HCT116 (cell line): ENCODE measurements around the gene ARRDC3. TPM values are rescaled to one million over a fixed set of nuclear protein-coding genes. Genes with fewer than 3 reads are reported as not detected.

ENCODE experiments used
- ATAC-seq: fragments of 200-7000 bp; cut with Tn5 transposase; 2 replicates; pipeline ENCODE4 v1.9.1; 2020; ENCODE audit warnings: mild to moderate bottlenecking, moderate library complexity
- BruUV-seq: library from RNA; stranded (reverse); fragments of 400-500 nt; replicated peaks from 2 replicates; lab custom pipeline; 2021; lab: Mats Ljungman, UMichigan
- CTCF ChIA-PET: fragments of 300-600 bp; sonication (Branson Sonifier 250); formaldehyde crosslinking; loops from one replicate; lab custom pipeline; 2021; ENCODE audit warnings: antibody characterized with exemption; lab: Charles Lee
- POLR2A ChIA-PET: fragments of 300-600, 350-600 bp; sonication (Branson Sonifier 250); formaldehyde crosslinking; loops from one replicate; lab custom pipeline; 2021; ENCODE audit warnings: antibody characterized with exemption; lab: Charles Lee
- RAD21 ChIA-PET, 2 experiments: fragments of 300-600 bp; sonication (Branson Sonifier 250); formaldehyde crosslinking; loops; one replicate each; lab custom pipeline; 2023; ENCODE audit warnings: low total read pairs in 2 of 2; ENCODE audit not compliant: uncharacterized antibody in 2 of 2, unreplicated experiment in 2 of 2, low non-redundant PET in 1 of 2; lab: Charles Lee
- DNase-seq: peaks from one replicate; pipeline ENCODE4 v3.0.0-alpha.2; 2010; ENCODE audit warnings: low read depth, low spot score
- H2AFZ ChIP-seq: fragments of 200-600 bp; shearing (Covaris generic), sonication (generic); 2 replicates; pipeline ENCODE4 v1.6.1; 2017; ENCODE audit warnings: low read depth, mixed run types, mixed read lengths, antibody characterized with exemption, low read length; ENCODE audit not compliant: poor library complexity, severe bottlenecking
- H3K27ac ChIP-seq: 2 replicates; pipeline ENCODE4 v1.5.1; 2012; ENCODE audit warnings: low read depth, low read length
- H3K27me3 ChIP-seq: fragments of 200-600 bp; sonication (generic); 2 replicates; pipeline ENCODE4 v1.6.1; 2016; ENCODE audit warnings: mixed run types, low read length, mixed read lengths; ENCODE audit not compliant: insufficient read depth
- H3K36me3 ChIP-seq, 2 experiments: fragments of 200-500 bp in 1 of 2; fragments of 200-600 bp in 1 of 2; sonication (Bioruptor generic) in 1 of 2; sonication (generic) in 1 of 2; 2 replicates each; pipeline versions ENCODE4 v1.5.1 to v1.6.1; 2014 to 2016; ENCODE audit warnings: low read length in 2 of 2, inconsistent platforms in 1 of 2, mixed read lengths in 1 of 2, mixed run types in 1 of 2; ENCODE audit not compliant: insufficient read depth in 2 of 2, control insufficient read depth in 1 of 2
- H3K4me1 ChIP-seq, 2 experiments: fragments of 200-600 bp in 1 of 2; sonication (generic) in 1 of 2; 2 replicates each; pipeline versions ENCODE4 v1.5.1 to v1.6.1; 2012 to 2017; ENCODE audit warnings: low read length in 2 of 2, inconsistent platforms in 1 of 2, mild to moderate bottlenecking in 1 of 2, mixed read lengths in 1 of 2, mixed run types in 1 of 2, moderate library complexity in 1 of 2; ENCODE audit not compliant: insufficient read depth in 2 of 2, control insufficient read depth in 1 of 2
- H3K4me2 ChIP-seq: fragments of 200-600 bp; sonication (generic); 2 replicates; pipeline ENCODE4 v1.6.1; 2017; ENCODE audit warnings: mixed run types, low read length, mixed read lengths
- H3K4me3 ChIP-seq, 2 experiments: fragments of 200-600 bp in 1 of 2; sonication (generic) in 1 of 2; replicated peaks in 1 of 2; 2 replicates each; pipeline ENCODE4 v1.5.1; 2011 to 2016; ENCODE audit warnings: low read length in 2 of 2, control low read depth in 1 of 2, low read depth in 1 of 2, mild to moderate bottlenecking in 1 of 2, mixed read lengths in 1 of 2, mixed run types in 1 of 2
- H3K79me2 ChIP-seq: fragments of 200-600 bp; sonication (generic); 2 replicates; pipeline ENCODE4 v1.6.1; 2017; ENCODE audit warnings: mild to moderate bottlenecking, mixed run types, low read length, moderate library complexity, mixed read lengths; ENCODE audit not compliant: insufficient read depth
- H3K9ac ChIP-seq: fragments of 200-600 bp; sonication (generic); 2 replicates; pipeline ENCODE4 v1.6.1; 2016; ENCODE audit warnings: low read length, mixed read lengths
- H3K9me2 ChIP-seq: fragments of 200-600 bp; sonication (generic), shearing (Covaris generic); 2 replicates; pipeline ENCODE4 v1.6.1; 2017; ENCODE audit warnings: mixed run types, mild to moderate bottlenecking, moderate library complexity; ENCODE audit not compliant: insufficient read depth
- H3K9me3 ChIP-seq, 2 experiments: fragments of 200-500 bp in 1 of 2; fragments of 200-600 bp in 1 of 2; sonication (Bioruptor generic) in 1 of 2; sonication (generic) in 1 of 2; 2 replicates each; pipeline ENCODE4 v1.6.1; 2014 to 2017; ENCODE audit warnings: low read length in 2 of 2, mixed read lengths in 2 of 2, inconsistent platforms in 1 of 2, low read depth in 1 of 2, mild to moderate bottlenecking in 1 of 2, mixed run types in 1 of 2, moderate library complexity in 1 of 2; ENCODE audit not compliant: control insufficient read depth in 1 of 2, insufficient read depth in 1 of 2
- H4K20me1 ChIP-seq: fragments of 200-600 bp; sonication (generic), shearing (Covaris generic); 2 replicates; pipeline ENCODE4 v1.6.1; 2017; ENCODE audit warnings: mixed run types, mild to moderate bottlenecking, moderate library complexity; ENCODE audit not compliant: insufficient read depth
- CBX3 ChIP-seq: IDR thresholded peaks from 2 replicates; pipeline ENCODE4 v1.6.1; 2012; ENCODE audit warnings: low read depth
- EGR1 ChIP-seq: IDR thresholded peaks from 2 replicates; pipeline ENCODE4 v1.6.1; 2012; ENCODE audit warnings: low read depth
- ELF1 ChIP-seq: IDR thresholded peaks from 2 replicates; pipeline ENCODE4 v1.6.1; 2012; ENCODE audit warnings: low read depth, borderline replicate concordance
- EZH2 ChIP-seq: fragments of 200-600 bp; sonication (generic); IDR thresholded peaks from 2 replicates; pipeline ENCODE4 v1.6.1; 2017; ENCODE audit warnings: antibody characterized with exemption, mixed run types
- EZH2phosphoT487 ChIP-seq: fragments of 200-600 bp; IDR thresholded peaks from 2 replicates; pipeline ENCODE4 v1.6.1; 2018; ENCODE audit warnings: antibody characterized with exemption, borderline replicate concordance
- JUND ChIP-seq: IDR thresholded peaks from 2 replicates; pipeline ENCODE4 v1.6.1; 2012
- MAX ChIP-seq: IDR thresholded peaks from 2 replicates; pipeline ENCODE4 v1.6.1; 2012
- POLR2AphosphoS5 ChIP-seq: IDR thresholded peaks from 2 replicates; pipeline ENCODE4 v1.6.1; 2011; ENCODE audit warnings: mild to moderate bottlenecking, low read depth, low read length, moderate library complexity
- SIN3A ChIP-seq: IDR thresholded peaks from 2 replicates; pipeline ENCODE4 v1.6.1; 2012; ENCODE audit warnings: low read depth
- SP1 ChIP-seq: IDR thresholded peaks from 2 replicates; pipeline ENCODE4 v1.6.1; 2012; ENCODE audit warnings: low read depth
- ZFX ChIP-seq: fragments of 450-650 bp; IDR thresholded peaks from 2 replicates; pipeline ENCODE4 v1.6.1; 2017
- ZNF274 ChIP-seq: fragments of 200-500 bp; sonication (Bioruptor generic); IDR thresholded peaks from 2 replicates; pipeline ENCODE4 v1.6.1; 2014; ENCODE audit warnings: mild to moderate bottlenecking, low read depth, low read length, inconsistent platforms
- intact Hi-C: fragments of 100-400 bp; cut with micrococcal nuclease; formaldehyde crosslinking; loops from 2 replicates; pipeline ENCODE4 v1.10.0; 2022
- total RNA-seq: library from RNA; stranded (reverse); gene quantifications from one replicate; pipeline ENCODE4 v1.2.1, GENCODE V29; 2021; ENCODE audit not compliant: unreplicated experiment
- TF ChIP-seq, protein P1 (sequence below): IDR thresholded peaks from 2 replicates; pipeline ENCODE4 v1.6.1; 2012
- TF ChIP-seq, protein P2 (sequence below): IDR thresholded peaks from 2 replicates; pipeline ENCODE4 v1.6.1; 2012; ENCODE audit warnings: low read depth
- TF ChIP-seq, protein P3 (sequence below), 3 experiments: fragments of 200-600 bp in 1 of 3; sonication (generic) in 1 of 3; IDR thresholded peaks in 2 of 3; conservative IDR thresholded peaks in 1 of 3; 2 replicates each; pipeline ENCODE4 v1.5.1; 2012 to 2017; ENCODE audit warnings: low read depth in 2 of 3, low read length in 2 of 3, antibody characterized with exemption in 1 of 3, borderline replicate concordance in 1 of 3, control low read depth in 1 of 3, mild to moderate bottlenecking in 1 of 3, mixed read lengths in 1 of 3, mixed run types in 1 of 3, moderate library complexity in 1 of 3; ENCODE audit not compliant: insufficient read depth in 1 of 3

ARRDC3 gene
- total RNA-seq, 1 experiment from 2014 or later = 41.5 TPM

DNA sequence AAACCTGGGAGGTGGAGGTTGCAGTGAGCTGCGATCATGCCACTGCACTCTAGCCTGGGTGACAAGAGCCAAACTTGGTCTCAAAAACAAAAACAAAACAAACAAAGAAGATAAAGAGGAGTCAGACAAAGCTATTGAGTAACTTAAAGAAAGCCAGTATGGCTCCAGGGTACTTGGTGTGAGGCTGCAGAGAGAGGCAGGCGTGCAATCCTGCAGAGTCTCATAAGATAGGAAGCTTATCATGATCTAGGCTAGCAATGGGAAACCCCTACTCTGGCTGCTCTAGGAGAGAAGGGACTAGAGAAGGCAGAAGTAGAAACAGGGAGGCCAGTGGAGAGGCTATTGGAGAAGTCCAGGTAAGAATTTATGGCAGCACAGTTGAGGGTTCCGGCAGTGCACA lies 42.0 kb downstream of the ARRDC3 start:
- H3K9me3 ChIP-seq = no peaks in the 10 kb centered on the region
- CTCF ChIA-PET = no interaction called here
- DNase-seq = no peak
- H3K79me2 ChIP-seq = no peaks in the 10 kb centered on the region
- no peak overlapping the region for H3K4me2 ChIP-seq
- no peaks in the 10 kb centered on the region for H3K36me3 ChIP-seq
- H3K4me3 ChIP-seq = no peak overlapping the region
- RAD21 ChIA-PET = no interaction called here
- BruUV-seq = no TSS peak
- ATAC-seq = no peak
- H3K27me3 ChIP-seq = no peaks in the 10 kb centered on the region
- no peak overlapping the region for H3K9ac ChIP-seq
- no peaks in the 10 kb centered on the region for H4K20me1 ChIP-seq
- H2AFZ ChIP-seq = no peak overlapping the region
- no peak for TF ChIP-seq POLR2AphosphoS5
- no peak for TF ChIP-seq CBX3
- TF ChIP-seq, protein P1, sequence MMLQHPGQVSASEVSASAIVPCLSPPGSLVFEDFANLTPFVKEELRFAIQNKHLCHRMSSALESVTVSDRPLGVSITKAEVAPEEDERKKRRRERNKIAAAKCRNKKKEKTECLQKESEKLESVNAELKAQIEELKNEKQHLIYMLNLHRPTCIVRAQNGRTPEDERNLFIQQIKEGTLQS = no peak
- no peak for TF ChIP-seq ZFX
- TF ChIP-seq EZH2 = no peak
- TF ChIP-seq SP1 = no peak
- TF ChIP-seq MAX = no peak
- TF ChIP-seq SIN3A = no peak
- TF ChIP-seq ELF1 = no peak
- no peak for TF ChIP-seq ZNF274
- TF ChIP-seq, protein P2, sequence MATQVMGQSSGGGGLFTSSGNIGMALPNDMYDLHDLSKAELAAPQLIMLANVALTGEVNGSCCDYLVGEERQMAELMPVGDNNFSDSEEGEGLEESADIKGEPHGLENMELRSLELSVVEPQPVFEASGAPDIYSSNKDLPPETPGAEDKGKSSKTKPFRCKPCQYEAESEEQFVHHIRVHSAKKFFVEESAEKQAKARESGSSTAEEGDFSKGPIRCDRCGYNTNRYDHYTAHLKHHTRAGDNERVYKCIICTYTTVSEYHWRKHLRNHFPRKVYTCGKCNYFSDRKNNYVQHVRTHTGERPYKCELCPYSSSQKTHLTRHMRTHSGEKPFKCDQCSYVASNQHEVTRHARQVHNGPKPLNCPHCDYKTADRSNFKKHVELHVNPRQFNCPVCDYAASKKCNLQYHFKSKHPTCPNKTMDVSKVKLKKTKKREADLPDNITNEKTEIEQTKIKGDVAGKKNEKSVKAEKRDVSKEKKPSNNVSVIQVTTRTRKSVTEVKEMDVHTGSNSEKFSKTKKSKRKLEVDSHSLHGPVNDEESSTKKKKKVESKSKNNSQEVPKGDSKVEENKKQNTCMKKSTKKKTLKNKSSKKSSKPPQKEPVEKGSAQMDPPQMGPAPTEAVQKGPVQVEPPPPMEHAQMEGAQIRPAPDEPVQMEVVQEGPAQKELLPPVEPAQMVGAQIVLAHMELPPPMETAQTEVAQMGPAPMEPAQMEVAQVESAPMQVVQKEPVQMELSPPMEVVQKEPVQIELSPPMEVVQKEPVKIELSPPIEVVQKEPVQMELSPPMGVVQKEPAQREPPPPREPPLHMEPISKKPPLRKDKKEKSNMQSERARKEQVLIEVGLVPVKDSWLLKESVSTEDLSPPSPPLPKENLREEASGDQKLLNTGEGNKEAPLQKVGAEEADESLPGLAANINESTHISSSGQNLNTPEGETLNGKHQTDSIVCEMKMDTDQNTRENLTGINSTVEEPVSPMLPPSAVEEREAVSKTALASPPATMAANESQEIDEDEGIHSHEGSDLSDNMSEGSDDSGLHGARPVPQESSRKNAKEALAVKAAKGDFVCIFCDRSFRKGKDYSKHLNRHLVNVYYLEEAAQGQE = no peak
- no peak for TF ChIP-seq EZH2phosphoT487
- no peak for TF ChIP-seq JUND
- no peak for TF ChIP-seq EGR1
- TF ChIP-seq, protein P3, sequence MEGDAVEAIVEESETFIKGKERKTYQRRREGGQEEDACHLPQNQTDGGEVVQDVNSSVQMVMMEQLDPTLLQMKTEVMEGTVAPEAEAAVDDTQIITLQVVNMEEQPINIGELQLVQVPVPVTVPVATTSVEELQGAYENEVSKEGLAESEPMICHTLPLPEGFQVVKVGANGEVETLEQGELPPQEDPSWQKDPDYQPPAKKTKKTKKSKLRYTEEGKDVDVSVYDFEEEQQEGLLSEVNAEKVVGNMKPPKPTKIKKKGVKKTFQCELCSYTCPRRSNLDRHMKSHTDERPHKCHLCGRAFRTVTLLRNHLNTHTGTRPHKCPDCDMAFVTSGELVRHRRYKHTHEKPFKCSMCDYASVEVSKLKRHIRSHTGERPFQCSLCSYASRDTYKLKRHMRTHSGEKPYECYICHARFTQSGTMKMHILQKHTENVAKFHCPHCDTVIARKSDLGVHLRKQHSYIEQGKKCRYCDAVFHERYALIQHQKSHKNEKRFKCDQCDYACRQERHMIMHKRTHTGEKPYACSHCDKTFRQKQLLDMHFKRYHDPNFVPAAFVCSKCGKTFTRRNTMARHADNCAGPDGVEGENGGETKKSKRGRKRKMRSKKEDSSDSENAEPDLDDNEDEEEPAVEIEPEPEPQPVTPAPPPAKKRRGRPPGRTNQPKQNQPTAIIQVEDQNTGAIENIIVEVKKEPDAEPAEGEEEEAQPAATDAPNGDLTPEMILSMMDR (IDR thresholded peaks at IDR 0.05 in 2 of 3, conservative IDR thresholded peaks at IDR 0.05 in 1 of 3; ENCODE audit: borderline replicate concordance in 1 of 3, insufficient read depth in 1 of 3, low read depth in 2 of 3, low read length in 2 of 3) = no peak
- TF ChIP-seq, all 23 proteins: peak for 0
- intact Hi-C loops = no loop called here
- POLR2A ChIA-PET = no interaction called here
- H3K27ac ChIP-seq = no peak overlapping the region
- no peaks in the 10 kb centered on the region for H3K4me1 ChIP-seq
- H3K9me2 ChIP-seq = no peaks in the 10 kb centered on the region
